ENCODE data around the gene GPR55.

The GPR55 gene

GRCh38 chr2:230934231-230935129 lies 9.4 kb upstream of the GPR55 start:
- no peak for TF ChIP-seq CTCF (IDR thresholded peaks at IDR 0.05; ENCODE audit: control insufficient read depth, insufficient read depth, low read depth, low read length, missing control alignments)
- H3K4me3 ChIP-seq (ENCODE audit: control insufficient read depth, low read depth, low read length): no peak overlapping the region
- DNase-seq (ENCODE audit: low read depth): no peak

DNA sequence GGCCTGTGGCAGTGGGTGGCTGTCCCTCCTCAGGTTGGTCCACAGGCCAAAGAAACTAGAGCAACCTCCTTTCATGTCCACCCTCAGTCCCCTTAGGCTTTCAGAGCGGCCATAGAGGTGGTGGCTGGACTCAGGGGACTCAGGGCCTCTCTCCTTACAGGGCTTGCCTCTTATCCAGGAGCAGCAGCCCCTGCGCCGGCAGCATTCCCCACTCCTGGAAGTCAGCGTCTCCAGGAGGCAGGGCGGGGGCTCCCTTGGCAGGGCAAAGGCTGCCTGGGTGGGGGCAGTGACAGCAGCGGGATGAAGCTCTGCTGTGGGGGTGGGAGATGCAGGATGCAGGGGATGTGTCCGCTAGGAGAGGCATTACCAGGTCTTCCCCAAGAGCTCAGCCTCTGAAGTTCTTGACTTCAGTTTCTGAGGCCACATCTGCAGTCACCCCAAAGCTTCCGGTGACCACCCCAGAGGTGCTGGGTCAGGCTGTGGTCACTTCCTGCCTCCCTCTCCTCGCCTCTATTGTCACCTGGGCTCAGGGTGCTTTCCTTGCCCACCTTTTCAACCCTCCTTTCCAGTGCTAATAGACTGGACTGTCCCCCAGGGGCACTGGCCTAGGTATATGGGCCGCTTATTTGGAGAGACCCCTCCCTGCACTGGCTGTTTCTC lies 8.6 kb upstream of the GPR55 start:
- no peak for TF ChIP-seq CTCF (IDR thresholded peaks at IDR 0.05; ENCODE audit: control insufficient read depth, insufficient read depth, low read depth, low read length, missing control alignments)
- DNase-seq (ENCODE audit: low read depth): no peak
- no peak overlapping the region for H3K4me3 ChIP-seq (ENCODE audit: control insufficient read depth, low read depth, low read length)

GRCh38 chr2:230932556-230933511 lies 7.8 kb upstream of the GPR55 start:
- no peak for TF ChIP-seq CTCF (IDR thresholded peaks at IDR 0.05; ENCODE audit: control insufficient read depth, insufficient read depth, low read depth, low read length, missing control alignments)
- no peak overlapping the region for H3K4me3 ChIP-seq (ENCODE audit: control insufficient read depth, low read depth, low read length)
- no peak for DNase-seq (ENCODE audit: low read depth)

GRCh38 chr2:230931556-230932231 lies 6.7 kb upstream of the GPR55 start:
- TF ChIP-seq CTCF (IDR thresholded peaks at IDR 0.05; ENCODE audit: control insufficient read depth, insufficient read depth, low read depth, low read length, missing control alignments): no peak
- no peak for DNase-seq (ENCODE audit: low read depth)
- no peak overlapping the region for H3K4me3 ChIP-seq (ENCODE audit: control insufficient read depth, low read depth, low read length)

DNA sequence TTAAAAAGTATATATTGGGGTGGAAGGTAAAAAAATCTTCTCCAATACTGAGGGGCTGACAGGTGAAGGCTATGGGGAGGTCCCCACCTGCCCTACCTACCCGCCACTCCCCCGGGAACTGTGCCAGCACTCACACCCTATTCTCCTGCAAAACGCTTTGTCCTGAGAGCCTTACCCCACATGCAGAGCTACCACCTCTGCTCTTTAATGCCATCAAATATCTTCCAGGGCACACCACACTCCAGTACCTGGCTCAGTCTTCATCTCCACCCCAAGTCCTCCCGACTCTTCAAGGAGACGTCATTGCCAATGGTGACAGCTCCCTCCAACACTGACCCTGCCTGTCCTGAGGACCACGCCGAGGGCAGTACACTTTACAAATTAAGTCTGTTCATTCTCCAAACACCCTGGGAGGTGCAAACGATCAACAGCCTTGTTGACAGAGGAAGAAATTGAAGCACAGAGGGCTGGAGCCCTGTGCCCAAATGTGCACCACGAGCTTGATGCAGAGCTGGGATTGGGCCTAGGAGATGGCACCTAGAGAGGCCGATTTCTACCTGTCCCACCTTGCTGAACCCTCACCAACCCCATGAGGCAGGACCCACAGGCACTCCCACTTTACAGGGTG lies 6.0 kb upstream of the GPR55 start:
- no peak for TF ChIP-seq CTCF (IDR thresholded peaks at IDR 0.05; ENCODE audit: control insufficient read depth, insufficient read depth, low read depth, low read length, missing control alignments)
- no peak overlapping the region for H3K4me3 ChIP-seq (ENCODE audit: control insufficient read depth, low read depth, low read length)
- DNase-seq (ENCODE audit: low read depth): no peak
